Activated naive CD8-positive, alpha-beta T cell (primary cell): ENCODE measurements around the gene EPM2AIP1.

Experiments
- H3K27ac Mint-ChIP-seq: one replicate; pipeline ENCODE4 v1.8.0; 2021; ENCODE audit warnings: mixed read lengths
- H3K27me3 Mint-ChIP-seq: one replicate; pipeline ENCODE4 v1.8.0; 2021; ENCODE audit warnings: mixed read lengths
- H3K36me3 Mint-ChIP-seq: one replicate; pipeline ENCODE4 v1.8.0; 2021; ENCODE audit warnings: mixed read lengths
- H3K4me1 Mint-ChIP-seq: one replicate; pipeline ENCODE4 v1.8.0; 2021; ENCODE audit warnings: low read depth, mixed read lengths
- H3K4me3 Mint-ChIP-seq: one replicate; pipeline ENCODE4 v1.8.0; 2021; ENCODE audit warnings: mild to moderate bottlenecking, mixed read lengths
- H3K9me3 Mint-ChIP-seq: one replicate; pipeline ENCODE4 v1.8.0; 2021; ENCODE audit warnings: low read depth, mixed read lengths

The EPM2AIP1 gene

GRCh38 chr3:37024820-37025405, 32.0 kb upstream of the EPM2AIP1 start:
- Mint-ChIP-seq H3K9me3 (no peaks in the 10 kb centered on the region), H3K4me3 (no peak overlapping the region), H3K4me1 (no peaks in the 10 kb centered on the region), H3K27ac (no peak overlapping the region), H3K27me3 (no peaks in the 10 kb centered on the region), H3K36me3 (peaks cover 17% of the 10 kb centered on the region)

DNA sequence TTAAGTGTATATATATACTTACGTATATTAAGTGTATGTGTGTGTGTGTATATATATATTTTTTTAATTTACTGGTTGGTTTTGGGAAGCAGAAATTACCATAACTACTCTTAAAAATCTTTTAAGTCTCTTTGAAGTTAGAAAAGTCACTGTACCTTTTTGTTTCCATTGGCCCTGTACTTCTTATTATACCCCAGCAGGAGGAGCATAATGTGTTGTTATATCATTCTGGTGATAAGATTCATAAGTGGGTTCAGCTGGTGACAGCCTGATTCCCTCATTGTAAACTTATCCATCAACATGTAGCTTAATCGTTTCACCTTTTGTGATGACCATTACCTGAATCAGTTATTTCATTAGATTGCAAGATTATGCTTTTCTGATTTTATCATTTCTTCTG, 31.2 kb upstream of the EPM2AIP1 start:
- Mint-ChIP-seq H3K4me1 (no peaks in the 10 kb centered on the region), H3K4me3 (no peak overlapping the region), H3K27me3 (no peaks in the 10 kb centered on the region), H3K36me3 (peaks cover 17% of the 10 kb centered on the region), H3K9me3 (no peaks in the 10 kb centered on the region), H3K27ac (no peak overlapping the region)

DNA sequence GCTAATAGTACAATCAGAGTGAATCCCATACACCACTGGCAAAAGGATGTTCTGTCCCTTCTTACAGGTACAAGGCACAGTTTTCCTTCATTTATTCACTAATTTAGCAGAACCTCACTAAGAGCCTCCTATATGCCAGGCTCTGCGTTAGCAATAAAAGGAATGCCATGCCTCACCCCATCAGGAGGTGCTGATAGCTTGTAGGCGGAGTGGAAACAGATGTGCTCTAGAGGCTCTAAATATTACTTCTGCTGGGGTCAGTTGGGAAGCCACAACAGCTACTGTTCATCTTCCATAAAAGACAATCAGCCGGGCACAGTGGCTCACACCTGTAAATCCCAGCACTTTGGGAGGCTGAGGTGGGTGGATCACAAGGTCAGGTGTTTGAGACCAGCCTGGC, 24.8 kb upstream of the EPM2AIP1 start:
- Mint-ChIP-seq H3K4me3 (no peak overlapping the region), H3K27ac (no peak overlapping the region), H3K27me3 (no peaks in the 10 kb centered on the region), H3K4me1 (no peaks in the 10 kb centered on the region), H3K9me3 (no peaks in the 10 kb centered on the region), H3K36me3 (peaks cover 22% of the 10 kb centered on the region)

DNA sequence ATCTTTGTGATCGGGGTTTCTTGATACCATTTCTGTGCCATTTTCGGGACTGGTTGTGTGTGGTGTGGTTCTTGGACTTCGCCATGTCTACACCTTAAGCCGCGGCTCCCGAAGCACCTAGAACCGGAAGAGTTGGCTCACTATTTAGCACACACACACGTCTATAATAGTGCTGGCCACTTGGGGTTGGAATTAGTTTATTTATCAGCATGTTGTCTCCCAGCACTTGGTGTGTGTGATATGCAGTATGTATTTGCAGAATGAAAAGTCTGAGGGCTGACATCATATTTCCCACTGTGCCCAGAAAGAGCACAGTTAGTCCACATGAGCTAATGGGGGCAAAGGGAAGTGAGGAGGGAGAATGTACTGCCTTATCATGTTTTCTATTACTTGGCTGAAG, 24.0 kb upstream of the EPM2AIP1 start:
- Mint-ChIP-seq H3K36me3 (peaks cover 18% of the 10 kb centered on the region), H3K4me3 (no peak overlapping the region), H3K4me1 (no peaks in the 10 kb centered on the region), H3K9me3 (no peaks in the 10 kb centered on the region), H3K27ac (no peak overlapping the region), H3K27me3 (no peaks in the 10 kb centered on the region)

DNA sequence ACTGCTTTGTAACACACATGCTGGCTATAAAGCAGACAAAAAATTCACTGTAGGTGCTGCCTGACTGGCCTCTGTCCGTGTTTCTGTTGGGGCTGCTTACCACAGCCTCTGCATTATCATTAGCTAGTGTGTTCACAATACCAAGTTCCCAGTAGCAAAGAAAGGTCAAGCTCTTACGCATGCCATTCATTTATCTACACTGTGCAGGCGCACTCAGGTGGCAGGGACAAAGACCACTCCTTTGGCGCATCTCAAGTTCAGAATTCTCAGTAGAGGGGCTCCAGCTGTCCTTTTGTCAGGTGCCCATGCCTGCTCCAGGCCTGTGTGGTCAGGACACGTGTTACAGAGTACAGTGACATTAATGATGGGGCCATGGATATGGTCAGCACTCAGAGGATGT, 22.7 kb upstream of the EPM2AIP1 start:
- no peak overlapping the region for H3K27ac Mint-ChIP-seq
- H3K27me3 Mint-ChIP-seq, result no peaks in the 10 kb centered on the region
- H3K9me3 Mint-ChIP-seq, result no peaks in the 10 kb centered on the region
- H3K36me3 Mint-ChIP-seq, result peaks cover 18% of the 10 kb centered on the region
- no peaks in the 10 kb centered on the region for H3K4me1 Mint-ChIP-seq
- no peak overlapping the region for H3K4me3 Mint-ChIP-seq

DNA sequence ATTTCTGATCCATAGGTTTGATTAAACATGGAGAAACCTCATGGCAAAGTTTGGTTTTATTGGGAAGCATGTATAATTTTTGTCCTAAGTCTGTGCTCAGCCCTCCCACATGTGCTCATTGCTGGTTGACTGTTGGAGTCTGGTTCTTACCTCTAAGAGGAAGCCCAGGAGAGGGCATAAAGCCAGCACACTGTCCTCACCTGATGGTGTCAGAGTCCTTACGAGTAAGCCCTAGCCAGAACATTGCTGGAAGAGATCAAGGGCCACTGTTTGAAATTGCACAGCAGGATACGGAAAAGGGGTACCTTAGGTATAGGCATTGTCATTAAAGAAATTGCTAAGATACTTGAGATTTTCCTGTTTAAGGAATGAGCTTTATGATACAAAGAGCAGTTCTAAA, 21.7 kb upstream of the EPM2AIP1 start:
- H3K27ac Mint-ChIP-seq, result no peak overlapping the region
- no peaks in the 10 kb centered on the region for H3K27me3 Mint-ChIP-seq
- no peaks in the 10 kb centered on the region for H3K9me3 Mint-ChIP-seq
- H3K36me3 Mint-ChIP-seq, result peaks cover 16% of the 10 kb centered on the region
- H3K4me3 Mint-ChIP-seq, result no peak overlapping the region
- H3K4me1 Mint-ChIP-seq, result no peaks in the 10 kb centered on the region

DNA sequence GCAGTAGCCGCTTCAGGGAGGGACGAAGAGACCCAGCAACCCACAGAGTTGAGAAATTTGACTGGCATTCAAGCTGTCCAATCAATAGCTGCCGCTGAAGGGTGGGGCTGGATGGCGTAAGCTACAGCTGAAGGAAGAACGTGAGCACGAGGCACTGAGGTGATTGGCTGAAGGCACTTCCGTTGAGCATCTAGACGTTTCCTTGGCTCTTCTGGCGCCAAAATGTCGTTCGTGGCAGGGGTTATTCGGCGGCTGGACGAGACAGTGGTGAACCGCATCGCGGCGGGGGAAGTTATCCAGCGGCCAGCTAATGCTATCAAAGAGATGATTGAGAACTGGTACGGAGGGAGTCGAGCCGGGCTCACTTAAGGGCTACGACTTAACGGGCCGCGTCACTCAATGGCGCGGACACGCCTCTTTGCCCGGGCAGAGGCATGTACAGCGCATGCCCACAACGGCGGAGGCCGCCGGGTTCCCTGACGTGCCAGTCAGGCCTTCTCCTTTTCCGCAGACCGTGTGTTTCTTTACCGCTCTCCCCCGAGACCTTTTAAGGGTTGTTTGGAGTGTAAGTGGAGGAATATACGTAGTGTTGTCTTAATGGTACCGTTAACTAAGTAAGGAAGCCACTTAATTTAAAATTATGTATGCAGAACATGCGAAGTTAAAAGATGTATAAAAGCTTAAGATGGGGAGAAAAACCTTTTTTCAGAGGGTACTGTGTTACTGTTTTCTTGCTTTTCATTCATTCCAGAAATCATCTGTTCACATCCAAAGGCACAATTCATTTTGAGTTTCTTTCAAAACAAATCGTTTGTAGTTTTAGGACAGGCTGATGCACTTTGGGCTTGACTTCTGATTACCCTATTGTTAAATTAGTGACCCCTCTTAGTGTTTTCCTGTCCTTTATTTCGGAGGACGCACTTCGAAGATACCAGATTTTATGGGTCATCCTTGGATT, 674 bp upstream of the EPM2AIP1 start, which contains the start of gene MLH1:
TSS of gene MLH1 (plus strand) at position 193 of the 958 bp plus-strand sequence. CDS start at position 223, 30 bp downstream.
- no peak within 1 kb of the TSS for H3K27ac Mint-ChIP-seq
- peaks cover 46% of the 10 kb centered on the region for H3K4me1 Mint-ChIP-seq
- H3K9me3 Mint-ChIP-seq, result no peaks in the 10 kb centered on the region
- no peak within 1 kb of the TSS for H3K4me3 Mint-ChIP-seq
- H3K36me3 Mint-ChIP-seq, result peaks cover 30% of the 10 kb centered on the region
- H3K27me3 Mint-ChIP-seq, result no peaks in the 10 kb centered on the region

DNA sequence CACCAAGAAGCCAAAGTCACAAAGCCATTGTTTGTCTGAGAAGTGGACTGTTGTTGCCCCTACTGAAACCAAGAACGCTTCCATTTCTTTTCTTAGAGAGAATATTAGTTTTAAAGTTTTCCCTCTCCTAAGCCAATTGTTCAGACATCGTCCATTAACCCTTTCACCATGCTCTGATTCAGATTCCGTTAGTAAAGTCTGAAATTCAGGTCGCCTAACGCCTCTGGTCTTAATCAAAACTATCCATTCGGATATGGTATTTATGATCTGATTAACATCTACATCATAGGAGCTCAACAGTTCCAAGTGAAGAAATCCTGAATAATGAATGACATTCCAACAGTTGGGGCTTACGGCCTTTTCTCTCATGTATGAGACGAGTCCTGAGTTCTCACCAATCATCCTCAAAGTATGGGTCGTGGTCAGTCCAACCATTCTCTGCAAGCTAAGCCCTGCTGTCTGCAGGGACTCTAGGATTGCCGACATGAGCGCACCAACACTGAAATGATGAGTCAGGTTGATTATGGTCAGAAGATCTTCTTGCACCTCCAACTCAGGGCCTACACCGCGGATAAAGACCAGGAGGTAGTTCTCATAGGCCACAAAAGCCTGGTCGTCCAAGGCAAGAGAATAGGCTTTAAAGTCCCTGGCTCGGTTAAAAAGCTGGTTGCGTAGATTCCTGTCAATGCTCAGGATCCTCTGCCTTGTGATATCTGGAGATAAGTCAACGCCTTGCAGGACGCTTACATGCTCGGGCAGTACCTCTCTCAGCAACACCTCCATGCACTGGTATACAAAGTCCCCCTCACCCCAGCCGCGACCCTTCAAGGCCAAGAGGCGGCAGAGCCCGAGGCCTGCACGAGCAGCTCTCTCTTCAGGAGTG, 767 bp downstream of the EPM2AIP1 start:
- no peak overlapping the region for H3K4me3 Mint-ChIP-seq
- no peak overlapping the region for H3K27ac Mint-ChIP-seq
- no peaks in the 10 kb centered on the region for H3K9me3 Mint-ChIP-seq
- H3K4me1 Mint-ChIP-seq, result peaks cover 51% of the 10 kb centered on the region
- H3K27me3 Mint-ChIP-seq, result no peaks in the 10 kb centered on the region
- peaks cover 28% of the 10 kb centered on the region for H3K36me3 Mint-ChIP-seq

DNA sequence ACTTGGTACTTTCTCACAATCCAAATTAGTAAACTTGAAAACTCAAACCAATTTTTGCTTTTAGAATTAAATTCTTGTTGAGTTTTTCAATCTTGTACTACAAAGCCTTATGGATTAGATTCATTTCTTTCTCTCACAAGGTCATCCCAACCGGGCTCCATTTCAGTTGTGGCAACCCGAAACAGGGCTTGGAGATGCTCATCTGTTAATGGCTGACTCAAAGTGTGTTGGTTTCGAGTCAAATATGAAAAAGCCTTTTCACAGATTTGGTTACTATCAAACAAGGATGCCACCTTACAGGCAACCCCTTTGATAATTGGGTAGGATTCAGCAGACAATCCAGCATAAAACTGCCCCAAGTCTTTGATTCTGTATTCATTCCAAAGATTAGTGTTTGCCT, 1.8 kb downstream of the EPM2AIP1 start:
- H3K9me3 Mint-ChIP-seq, result no peaks in the 10 kb centered on the region
- H3K4me3 Mint-ChIP-seq, result no peak overlapping the region
- peaks cover 22% of the 10 kb centered on the region for H3K36me3 Mint-ChIP-seq
- H3K4me1 Mint-ChIP-seq, result peaks cover 46% of the 10 kb centered on the region
- no peak overlapping the region for H3K27ac Mint-ChIP-seq
- H3K27me3 Mint-ChIP-seq, result no peaks in the 10 kb centered on the region

DNA sequence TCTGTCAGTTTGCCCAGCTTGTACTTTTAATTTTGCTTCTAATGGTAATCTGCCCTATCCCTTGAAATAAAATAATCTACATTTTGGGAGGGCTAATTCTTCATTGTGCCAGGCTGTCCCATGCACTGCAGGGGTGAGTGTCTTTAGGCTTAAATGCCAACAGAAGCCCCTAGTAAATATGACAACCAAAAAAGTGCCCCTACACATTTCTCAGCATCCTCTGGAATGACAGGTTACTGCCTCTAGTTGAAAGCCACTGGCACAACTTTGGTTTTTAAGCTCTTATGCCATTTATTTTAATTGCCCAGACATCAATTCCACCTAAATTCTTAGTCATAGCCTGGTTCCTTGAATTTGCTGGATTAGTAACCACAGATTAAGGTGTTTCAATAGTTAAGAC, 3.4 kb downstream of the EPM2AIP1 start:
- Mint-ChIP-seq H3K27me3 (no peaks in the 10 kb centered on the region), H3K4me3 (peak overlapping the region; percentile 80), H3K4me1 (peaks cover 50% of the 10 kb centered on the region), H3K9me3 (no peaks in the 10 kb centered on the region), H3K36me3 (peaks cover 31% of the 10 kb centered on the region), H3K27ac (peak overlapping the region; percentile 75)

- Mint-ChIP-seq H3K27ac (peak overlapping the region; percentile 75), H3K9me3 (no peaks in the 10 kb centered on the region), H3K36me3 (peaks cover 35% of the 10 kb centered on the region), H3K4me3 (peak overlapping the region; percentile 80), H3K4me1 (peaks cover 50% of the 10 kb centered on the region), H3K27me3 (no peaks in the 10 kb centered on the region)
Measured at GRCh38 chr3:36989005-36989404, 3.9 kb downstream of the EPM2AIP1 start.

DNA sequence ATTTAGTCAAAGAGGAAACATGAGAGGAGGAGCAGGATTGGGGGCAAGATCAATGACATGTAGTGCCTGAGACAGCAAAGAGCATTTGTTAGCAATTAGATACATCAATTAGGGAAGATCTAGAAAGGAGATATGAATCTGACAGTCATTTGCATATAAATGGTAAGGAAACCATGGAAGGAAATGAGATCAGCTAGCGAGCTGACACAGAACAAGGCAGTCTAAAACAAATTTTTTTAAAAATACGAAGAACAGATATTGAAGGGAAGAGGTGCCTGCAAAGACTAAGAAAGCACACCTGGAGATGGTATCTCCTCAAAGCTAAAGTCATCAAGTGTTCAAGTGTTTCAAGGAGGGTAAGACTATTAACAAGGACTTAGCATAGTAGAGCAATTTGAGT, 4.6 kb downstream of the EPM2AIP1 start:
- peak overlapping the region; percentile 47 for H3K27ac Mint-ChIP-seq
- H3K36me3 Mint-ChIP-seq, result peaks cover 35% of the 10 kb centered on the region
- H3K27me3 Mint-ChIP-seq, result no peaks in the 10 kb centered on the region
- H3K4me3 Mint-ChIP-seq, result peak overlapping the region; percentile 71
- H3K4me1 Mint-ChIP-seq, result peaks cover 50% of the 10 kb centered on the region
- no peaks in the 10 kb centered on the region for H3K9me3 Mint-ChIP-seq

- Mint-ChIP-seq H3K9me3 (peaks cover 11% of the 10 kb centered on the region), H3K27me3 (no peaks in the 10 kb centered on the region), H3K36me3 (peaks cover 31% of the 10 kb centered on the region), H3K4me1 (peaks cover 2% of the 10 kb centered on the region), H3K4me3 (no peak overlapping the region), H3K27ac (no peak overlapping the region)
Measured at GRCh38 chr3:36981006-36981405, 11.9 kb downstream of the EPM2AIP1 start.

DNA sequence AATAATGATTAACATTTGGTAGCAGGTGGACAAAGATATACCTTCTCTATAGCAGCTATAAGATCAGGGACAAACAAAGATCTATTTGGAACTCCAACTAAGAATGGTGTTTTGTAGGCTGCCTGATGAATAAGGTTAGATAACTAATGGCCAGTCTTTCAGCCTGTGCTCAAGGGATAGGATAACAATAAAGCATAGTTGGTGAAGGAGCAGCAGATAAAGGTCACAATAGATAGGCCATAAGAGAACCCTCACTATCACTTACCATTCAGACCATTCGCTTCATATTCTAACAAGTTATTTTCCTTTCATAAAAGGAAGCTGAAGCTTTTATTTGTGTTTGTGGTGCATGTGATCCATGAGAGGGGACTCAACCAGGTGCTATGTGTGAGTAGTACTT, 19.8 kb downstream of the EPM2AIP1 start:
- Mint-ChIP-seq H3K27ac (no peak overlapping the region), H3K36me3 (peaks cover 7% of the 10 kb centered on the region), H3K27me3 (no peaks in the 10 kb centered on the region), H3K4me3 (no peak overlapping the region), H3K4me1 (peaks cover 18% of the 10 kb centered on the region), H3K9me3 (no peaks in the 10 kb centered on the region)

- Mint-ChIP-seq H3K36me3 (peaks cover 7% of the 10 kb centered on the region), H3K27ac (no peak overlapping the region), H3K27me3 (no peaks in the 10 kb centered on the region), H3K9me3 (no peaks in the 10 kb centered on the region), H3K4me1 (peaks cover 18% of the 10 kb centered on the region), H3K4me3 (no peak overlapping the region)
Measured at GRCh38 chr3:36972163-36972562, 20.8 kb downstream of the EPM2AIP1 start.
